Mesenchymal stem cell (in vitro differentiated cells and primary cell): ENCODE data around the gene KIF1B.
"Not testable (repeated sequence)": the region's sequence is repeated elsewhere in the genome, so short reads cannot be mapped to it uniquely, and the experiment has no call there.

Source experiments
- DNase-seq: peaks from one replicate; pipeline ENCODE4 v3.0.0-alpha.2; 2013
- H2AFZ ChIP-seq: one replicate; pipeline ENCODE4 v1.6.1; 2013; ENCODE audit warnings: low read depth, mild to moderate bottlenecking, control low read depth, inconsistent platforms, low read length, moderate library complexity
- H2AK5ac ChIP-seq: 2 replicates; pipeline ENCODE4 v1.6.1; 2013; ENCODE audit warnings: low read length, moderate library complexity, mild to moderate bottlenecking, inconsistent platforms; ENCODE audit not compliant: severe bottlenecking
- H2BK120ac ChIP-seq: one replicate; pipeline ENCODE4 v1.6.1; 2013; ENCODE audit warnings: low read depth, mild to moderate bottlenecking, inconsistent platforms, low read length, moderate library complexity
- H2BK12ac ChIP-seq, 2 experiments: one replicate each; pipeline ENCODE4 v1.6.1; 2013; ENCODE audit warnings: inconsistent platforms in 2 of 2, low read length in 2 of 2, mild to moderate bottlenecking in 2 of 2, moderate library complexity in 2 of 2, control low read depth in 1 of 2
- H2BK15ac ChIP-seq: one replicate; pipeline ENCODE4 v1.6.1; 2013; ENCODE audit warnings: mild to moderate bottlenecking, low read depth, inconsistent platforms; ENCODE audit not compliant: poor library complexity, severe bottlenecking
- H2BK5ac ChIP-seq: 2 replicates; pipeline ENCODE4 v1.6.1; 2013; ENCODE audit warnings: low read depth, mild to moderate bottlenecking, low read length, control low read depth, inconsistent platforms; ENCODE audit not compliant: poor library complexity, severe bottlenecking
- H3K14ac ChIP-seq, 2 experiments: one replicate each; pipeline ENCODE4 v1.6.1; 2013; ENCODE audit warnings: inconsistent platforms in 2 of 2, low read length in 2 of 2, control low read depth in 1 of 2, mild to moderate bottlenecking in 1 of 2, moderate library complexity in 1 of 2
- H3K18ac ChIP-seq, 2 experiments: one replicate each; pipeline ENCODE4 v1.6.1; 2013; ENCODE audit warnings: inconsistent platforms in 2 of 2, low read length in 2 of 2, control low read depth in 1 of 2, low read depth in 1 of 2, mild to moderate bottlenecking in 1 of 2
- H3K23ac ChIP-seq, 2 experiments: one replicate each; pipeline ENCODE4 v1.6.1; 2013; ENCODE audit warnings: inconsistent platforms in 2 of 2, low read length in 2 of 2, mild to moderate bottlenecking in 2 of 2, moderate library complexity in 2 of 2, control low read depth in 1 of 2
- H3K27ac ChIP-seq: 2 replicates; pipeline ENCODE4 v1.5.1; 2013; ENCODE audit warnings: mild to moderate bottlenecking, moderate library complexity, low read length, control low read depth, inconsistent platforms; ENCODE audit not compliant: poor library complexity, severe bottlenecking
- H3K27me3 ChIP-seq, 2 experiments: 2 replicates each; pipeline versions ENCODE4 v1.6.1 to v1.7.0; 2013; ENCODE audit warnings: low read length in 2 of 2, mild to moderate bottlenecking in 2 of 2, moderate library complexity in 2 of 2, control low read depth in 1 of 2, inconsistent platforms in 1 of 2; ENCODE audit not compliant: control insufficient read depth in 1 of 2, insufficient read depth in 1 of 2
- H3K36me3 ChIP-seq, 2 experiments: 2 replicates each; pipeline versions ENCODE4 v1.6.1 to v1.7.0; 2013; ENCODE audit warnings: low read length in 2 of 2, control low read depth in 1 of 2, inconsistent platforms in 1 of 2, low read depth in 1 of 2, mild to moderate bottlenecking in 1 of 2; ENCODE audit not compliant: insufficient read depth in 2 of 2, control insufficient read depth in 1 of 2
- H3K4ac ChIP-seq, 2 experiments: one replicate each; pipeline ENCODE4 v1.6.1; 2013; ENCODE audit warnings: inconsistent platforms in 2 of 2, low read length in 2 of 2, mild to moderate bottlenecking in 2 of 2, moderate library complexity in 2 of 2, control low read depth in 1 of 2, low read depth in 1 of 2
- H3K4me1 ChIP-seq: 2 replicates; pipeline ENCODE4 v1.6.1; 2013; ENCODE audit warnings: low read depth, low read length, control low read depth; ENCODE audit not compliant: control insufficient read depth, insufficient read depth
- H3K4me2 ChIP-seq: 2 replicates; pipeline ENCODE4 v1.6.1; 2013; ENCODE audit warnings: low read length, mild to moderate bottlenecking, inconsistent platforms; ENCODE audit not compliant: poor library complexity, severe bottlenecking
- H3K4me3 ChIP-seq, 2 experiments: 2 replicates each; pipeline versions ENCODE4 v1.5.1 to v1.7.0; 2013; ENCODE audit warnings: low read length in 2 of 2, mild to moderate bottlenecking in 2 of 2, control low read depth in 1 of 2, low read depth in 1 of 2; ENCODE audit not compliant: insufficient read depth in 1 of 2
- H3K79me1 ChIP-seq: replicated peaks from 2 replicates; pipeline ENCODE4 v1.6.1; 2013; ENCODE audit warnings: mild to moderate bottlenecking, control low read depth, low read length, inconsistent platforms; ENCODE audit not compliant: poor library complexity, severe bottlenecking
- H3K9ac ChIP-seq: 2 replicates; pipeline ENCODE4 v1.7.0; 2013; ENCODE audit warnings: mild to moderate bottlenecking, low read length, moderate library complexity
- H3K9me3 ChIP-seq: 2 replicates; pipeline ENCODE4 v1.7.0; 2013; ENCODE audit warnings: mild to moderate bottlenecking, low read length; ENCODE audit not compliant: control insufficient read depth
- H4K8ac ChIP-seq: one replicate; pipeline ENCODE4 v1.6.1; 2013; ENCODE audit warnings: inconsistent platforms, mild to moderate bottlenecking, low read length, moderate library complexity
- H4K91ac ChIP-seq: one replicate; pipeline ENCODE4 v1.6.1; 2013; ENCODE audit warnings: mild to moderate bottlenecking, low read length, inconsistent platforms
- WGBS: methylation state at CpG from one replicate; pipeline ENCODE4 v1.1.7; 2013; ENCODE audit warnings: mixed read lengths; 5-methylcytosine and 5-hydroxymethylcytosine counted together

The KIF1B gene

GRCh38 chr1:10407201-10407600 lies 196.8 kb downstream of the KIF1B start:
- Histone ChIP-seq H4K8ac (no peak overlapping the region), H2BK15ac (no peak overlapping the region), H3K36me3 (peaks cover 69 to 97% of the 10 kb centered on the region in 2 experiments), H3K23ac (no peak overlapping the region), H3K4me3 (no peak overlapping the region), H3K27me3 (no peaks in the 10 kb centered on the region), H3K4me1 (peaks cover 2% of the 10 kb centered on the region), H3K79me1 (peaks cover 30% of the 10 kb centered on the region), H3K4me2 (no peak overlapping the region), H3K18ac (no peak overlapping the region), H2BK12ac (no peak overlapping the region), H2BK120ac (no peak overlapping the region), H2AK5ac (no peak overlapping the region), H3K14ac (no peak overlapping the region), H4K91ac (no peak overlapping the region), H2AFZ (no peak overlapping the region), H2BK5ac (no peak overlapping the region), H3K9me3 (no peaks in the 10 kb centered on the region), H3K9ac (no peak overlapping the region), H3K4ac (no peak overlapping the region), H3K27ac (no peak overlapping the region)
- WGBS, result 99% methylated on average over 2 of the region's 2 CpGs
- no peak for DNase-seq

GRCh38 chr1:10415211-10415930 lies 205.0 kb downstream of the KIF1B start:
- Histone ChIP-seq H2BK120ac (no peak overlapping the region), H4K91ac (peak overlapping the region; percentile 25), H2AFZ (no peak overlapping the region), H2BK15ac (no peak overlapping the region), H3K14ac (peak overlapping the region in 1 of 2 experiments; percentile 35), H3K9me3 (no peaks in the 10 kb centered on the region), H3K4me2 (no peak overlapping the region), H3K18ac (peak overlapping the region in 1 of 2 experiments; percentile 28), H3K9ac (peak overlapping the region; percentile 66), H3K27ac (peak overlapping the region; percentile 34), H2BK5ac (no peak overlapping the region), H3K4me1 (peaks cover 2% of the 10 kb centered on the region), H3K36me3 (peaks cover 64 to 94% of the 10 kb centered on the region in 2 experiments), H3K23ac (no peak overlapping the region), H3K79me1 (peaks cover 8% of the 10 kb centered on the region), H3K27me3 (no peaks in the 10 kb centered on the region), H3K4ac (no peak overlapping the region), H3K4me3 (no peak overlapping the region), H2BK12ac (no peak overlapping the region), H2AK5ac (peak overlapping the region; percentile 58), H4K8ac (peak overlapping the region; percentile 45)
- peak; percentile 84 for DNase-seq
- 90% methylated on average over 4 of the region's 6 CpGs for WGBS

- H3K4ac ChIP-seq, H3K27ac ChIP-seq, H2BK5ac ChIP-seq, H3K14ac ChIP-seq, H4K8ac ChIP-seq, H2BK12ac ChIP-seq, H2BK120ac ChIP-seq, H3K4me1 ChIP-seq, H3K9me3 ChIP-seq, H2AFZ ChIP-seq, H4K91ac ChIP-seq, H3K23ac ChIP-seq, DNase-seq, H3K27me3 ChIP-seq, H3K18ac ChIP-seq, H2BK15ac ChIP-seq, H3K4me2 ChIP-seq, H3K79me1 ChIP-seq, H3K4me3 ChIP-seq, H2AK5ac ChIP-seq: not testable (repeated sequence)
- Histone ChIP-seq H3K9ac (peak overlapping the region; percentile 66), H3K36me3 (peaks cover 69 to 93% of the 10 kb centered on the region in 2 experiments)
- no CpG with 5 or more reads among the region's 1 CpG for WGBS
Measured at GRCh38 chr1:10415967-10416366, 205.6 kb downstream of the KIF1B start.

- not testable (repeated sequence) for H3K4ac ChIP-seq, H3K18ac ChIP-seq, DNase-seq, H2AFZ ChIP-seq, H4K8ac ChIP-seq, H3K27ac ChIP-seq, H3K4me2 ChIP-seq, H3K79me1 ChIP-seq, H2BK5ac ChIP-seq, H3K27me3 ChIP-seq, H3K9ac ChIP-seq, H2BK12ac ChIP-seq, H4K91ac ChIP-seq, H3K9me3 ChIP-seq, H3K4me3 ChIP-seq, H2AK5ac ChIP-seq, H2BK120ac ChIP-seq, H3K4me1 ChIP-seq, H3K14ac ChIP-seq, H3K23ac ChIP-seq, H2BK15ac ChIP-seq
- 100% methylated on average over 5 of the region's 8 CpGs for WGBS
- peaks cover 75 to 77% of the 10 kb centered on the region in 2 experiments for H3K36me3 ChIP-seq
Measured at GRCh38 chr1:10418741-10419140, 208.4 kb downstream of the KIF1B start.
